ENCODE results near the gene SOS1. TPM values are rescaled to one million over a fixed set of nuclear protein-coding genes. Genes with fewer than 3 reads are reported as not detected.

Gene SOS1
- total and polyA plus RNA-seq, 2 donors from 2014 or later, result 5.5 to 33.4 TPM

GRCh38 chr2:39114771-39115170, 6.1 kb downstream of the SOS1 start:
- FAIRE-seq, result no peak

GRCh38 chr2:39109537-39109936, 11.3 kb downstream of the SOS1 start:
- DNase-seq, result no peak
- Histone ChIP-seq H3K4me1 (ENCODE audit: control insufficient read depth in 2 of 3, insufficient read depth in 2 of 3, low read depth in 1 of 3, low read length in 3 of 3) (peaks cover 0 to 4% (median 0%) of the 10 kb centered on the region in 3 donors), H3K27me3 (ENCODE audit: control insufficient read depth, insufficient read depth, low read length) (no peaks in the 10 kb centered on the region), H3K36me3 (ENCODE audit: control insufficient read depth in 2 of 3, insufficient read depth in 3 of 3, low read length in 3 of 3) (no peaks in the 10 kb centered on the region), H3K27ac (ENCODE audit: low read depth in 2 of 2, low read length in 2 of 2) (no peak overlapping the region), H3K9me3 (ENCODE audit: control insufficient read depth in 2 of 3, insufficient read depth in 1 of 3, low read length in 3 of 3) (no peaks in the 10 kb centered on the region), H3K4me3 (ENCODE audit: low read length in 3 of 3) (no peak overlapping the region), H3K9ac (ENCODE audit: low read length in 3 of 3) (no peak overlapping the region)
- FAIRE-seq, result no peak
- no peak for TF ChIP-seq CTCF (IDR thresholded peaks at IDR 0.05; ENCODE audit: borderline replicate concordance, extremely low read depth, insufficient read depth)
- intact Hi-C loops (cut with DNase I), result no loop called here

More at GRCh38 chr2:39114771-39115170, 6.1 kb downstream of the SOS1 start:
- H3K27me3 ChIP-seq (ENCODE audit: control insufficient read depth, insufficient read depth, low read length), result no peaks in the 10 kb centered on the region
- H3K9me3 ChIP-seq (ENCODE audit: control insufficient read depth in 2 of 3, insufficient read depth in 1 of 3, low read length in 3 of 3), result no peaks in the 10 kb centered on the region
- H3K36me3 ChIP-seq (ENCODE audit: control insufficient read depth in 2 of 3, insufficient read depth in 3 of 3, low read length in 3 of 3), result no peaks in the 10 kb centered on the region
- no peak overlapping the region for H3K9ac ChIP-seq (ENCODE audit: low read length in 3 of 3)
- intact Hi-C loops (cut with DNase I), result no loop called here
- no peak overlapping the region for H3K4me3 ChIP-seq (ENCODE audit: low read length in 3 of 3)
- no peak for TF ChIP-seq CTCF (IDR thresholded peaks at IDR 0.05; ENCODE audit: borderline replicate concordance, extremely low read depth, insufficient read depth)
- H3K27ac ChIP-seq (ENCODE audit: low read depth in 2 of 2, low read length in 2 of 2), result no peak overlapping the region
- no peak for DNase-seq
- peaks cover 4 to 10% (median 5%) of the 10 kb centered on the region in 3 donors for H3K4me1 ChIP-seq (ENCODE audit: control insufficient read depth in 2 of 3, insufficient read depth in 2 of 3, low read depth in 1 of 3, low read length in 3 of 3)

GRCh38 chr2:39108377-39108776, 12.5 kb downstream of the SOS1 start:
- H3K4me3 ChIP-seq (ENCODE audit: low read length in 3 of 3), result no peak overlapping the region
- H3K27me3 ChIP-seq (ENCODE audit: control insufficient read depth, insufficient read depth, low read length), result no peaks in the 10 kb centered on the region
- H3K9ac ChIP-seq (ENCODE audit: low read length in 3 of 3), result no peak overlapping the region
- no peak overlapping the region for H3K27ac ChIP-seq (ENCODE audit: low read depth in 2 of 2, low read length in 2 of 2)
- no peaks in the 10 kb centered on the region for H3K9me3 ChIP-seq (ENCODE audit: control insufficient read depth in 2 of 3, insufficient read depth in 1 of 3, low read length in 3 of 3)
- DNase-seq (no peak), FAIRE-seq (no peak)
- H3K36me3 ChIP-seq (ENCODE audit: control insufficient read depth in 2 of 3, insufficient read depth in 3 of 3, low read length in 3 of 3), result no peaks in the 10 kb centered on the region
- H3K4me1 ChIP-seq (ENCODE audit: control insufficient read depth in 2 of 3, insufficient read depth in 2 of 3, low read depth in 1 of 3, low read length in 3 of 3), result peaks cover 0 to 4% (median 0%) of the 10 kb centered on the region in 3 donors
- TF ChIP-seq CTCF (IDR thresholded peaks at IDR 0.05; ENCODE audit: borderline replicate concordance, extremely low read depth, insufficient read depth), result no peak
- intact Hi-C loops (cut with DNase I), result no loop called here

- intact Hi-C loops (cut with DNase I), result no loop called here
- FAIRE-seq (no peak), DNase-seq (no peak)
- no peak for TF ChIP-seq CTCF (IDR thresholded peaks at IDR 0.05; ENCODE audit: borderline replicate concordance, extremely low read depth, insufficient read depth)
- H3K4me1 ChIP-seq (ENCODE audit: control insufficient read depth in 2 of 3, insufficient read depth in 2 of 3, low read depth in 1 of 3, low read length in 3 of 3), result peaks cover 0 to 4% (median 0%) of the 10 kb centered on the region in 3 donors
- no peak overlapping the region for H3K9ac ChIP-seq (ENCODE audit: low read length in 3 of 3)
- H3K4me3 ChIP-seq (ENCODE audit: low read length in 3 of 3), result no peak overlapping the region
- no peak overlapping the region for H3K27ac ChIP-seq (ENCODE audit: low read depth in 2 of 2, low read length in 2 of 2)
- H3K27me3 ChIP-seq (ENCODE audit: control insufficient read depth, insufficient read depth, low read length), result no peaks in the 10 kb centered on the region
- H3K9me3 ChIP-seq (ENCODE audit: control insufficient read depth in 2 of 3, insufficient read depth in 1 of 3, low read length in 3 of 3), result no peaks in the 10 kb centered on the region
- no peaks in the 10 kb centered on the region for H3K36me3 ChIP-seq (ENCODE audit: control insufficient read depth in 2 of 3, insufficient read depth in 3 of 3, low read length in 3 of 3)
Measured at GRCh38 chr2:39107724-39108273, 13.1 kb downstream of the SOS1 start.
